ENCODE measurements around the gene SVIL. TPM values are rescaled to one million over a fixed set of nuclear protein-coding genes. Genes with fewer than 3 reads are reported as not detected.

SVIL gene
- total RNA-seq, 4 donors from 2014 or later, result 24.0 to 82.2 (median 49.7) TPM

DNA sequence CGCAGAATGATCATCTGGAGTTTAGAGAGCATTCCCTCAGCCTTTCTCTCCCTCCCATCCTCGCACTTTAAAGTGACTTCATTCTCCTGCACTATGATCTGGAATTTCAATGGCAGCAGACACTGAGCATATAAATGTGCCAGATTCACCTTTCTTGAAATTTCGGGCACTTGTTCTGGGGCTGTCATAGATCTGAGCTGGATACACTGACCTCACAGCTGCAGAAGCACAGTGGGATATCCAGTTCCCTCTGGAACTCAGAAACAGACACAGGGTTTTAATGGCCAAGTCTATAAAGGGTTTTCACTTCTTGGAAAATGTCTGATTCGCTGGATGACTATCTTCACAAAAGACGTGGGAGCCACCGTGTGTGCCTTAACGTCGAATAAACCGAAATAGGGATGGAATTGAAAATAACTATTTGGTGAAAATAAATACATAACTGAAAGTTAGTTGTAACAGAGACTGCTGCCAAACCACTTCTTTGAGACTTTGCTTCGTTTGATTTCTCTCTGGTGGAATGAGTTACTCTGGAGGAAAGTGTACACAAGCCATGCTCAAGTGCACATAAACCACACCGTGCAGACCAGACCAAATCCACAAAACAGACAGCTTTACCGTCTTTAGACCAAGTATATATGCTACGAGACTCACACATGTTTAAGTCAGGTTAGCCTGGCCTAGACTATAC, 126.1 kb downstream of the SVIL start:
- TF ChIP-seq, protein P1, sequence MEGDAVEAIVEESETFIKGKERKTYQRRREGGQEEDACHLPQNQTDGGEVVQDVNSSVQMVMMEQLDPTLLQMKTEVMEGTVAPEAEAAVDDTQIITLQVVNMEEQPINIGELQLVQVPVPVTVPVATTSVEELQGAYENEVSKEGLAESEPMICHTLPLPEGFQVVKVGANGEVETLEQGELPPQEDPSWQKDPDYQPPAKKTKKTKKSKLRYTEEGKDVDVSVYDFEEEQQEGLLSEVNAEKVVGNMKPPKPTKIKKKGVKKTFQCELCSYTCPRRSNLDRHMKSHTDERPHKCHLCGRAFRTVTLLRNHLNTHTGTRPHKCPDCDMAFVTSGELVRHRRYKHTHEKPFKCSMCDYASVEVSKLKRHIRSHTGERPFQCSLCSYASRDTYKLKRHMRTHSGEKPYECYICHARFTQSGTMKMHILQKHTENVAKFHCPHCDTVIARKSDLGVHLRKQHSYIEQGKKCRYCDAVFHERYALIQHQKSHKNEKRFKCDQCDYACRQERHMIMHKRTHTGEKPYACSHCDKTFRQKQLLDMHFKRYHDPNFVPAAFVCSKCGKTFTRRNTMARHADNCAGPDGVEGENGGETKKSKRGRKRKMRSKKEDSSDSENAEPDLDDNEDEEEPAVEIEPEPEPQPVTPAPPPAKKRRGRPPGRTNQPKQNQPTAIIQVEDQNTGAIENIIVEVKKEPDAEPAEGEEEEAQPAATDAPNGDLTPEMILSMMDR (IDR thresholded peaks at IDR 0.05; ENCODE audit: low read depth), result no peak

DNA sequence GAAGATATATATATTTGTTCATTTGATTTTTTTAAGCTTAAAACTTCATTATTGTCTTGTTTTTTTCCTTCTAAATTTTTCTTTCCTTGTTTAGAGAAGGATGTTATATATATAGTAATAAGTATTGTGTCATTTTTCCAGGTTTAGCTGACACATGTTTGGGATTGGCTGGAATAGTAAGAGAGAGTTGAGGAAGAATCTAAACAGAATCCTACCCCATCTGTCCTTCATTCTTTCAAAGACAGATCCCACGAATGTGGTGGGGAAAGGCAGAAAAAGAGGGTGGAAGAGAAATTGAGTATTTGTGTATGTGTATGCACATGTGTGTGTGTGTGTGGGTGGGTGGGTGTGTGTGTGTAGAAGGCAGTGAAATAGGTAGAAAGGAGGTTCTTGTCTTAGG, 132.4 kb downstream of the SVIL start:
- TF ChIP-seq, protein P1 (IDR thresholded peaks at IDR 0.05; ENCODE audit: low read depth), result no peak

DNA sequence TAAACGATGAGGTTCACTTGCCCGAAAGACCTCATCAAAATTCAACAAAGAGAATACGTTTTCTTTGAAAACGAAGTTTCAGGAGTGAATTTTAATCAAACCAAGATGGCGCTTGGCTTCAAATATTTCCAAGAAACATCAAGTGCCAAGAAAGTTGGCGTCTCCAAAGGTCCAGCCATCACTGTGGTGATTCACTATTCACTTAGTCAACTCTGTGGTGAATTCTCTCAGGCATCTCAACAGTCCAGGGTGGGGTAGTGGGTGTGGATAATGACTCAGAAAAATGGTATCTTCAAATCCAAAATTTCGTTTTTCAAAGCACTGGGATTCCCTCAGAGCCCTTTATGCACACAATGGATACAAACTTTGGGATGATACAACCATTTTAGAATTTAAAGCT, 133.1 kb downstream of the SVIL start:
- TF ChIP-seq, protein P1 (IDR thresholded peaks at IDR 0.05; ENCODE audit: low read depth), result no peak

DNA sequence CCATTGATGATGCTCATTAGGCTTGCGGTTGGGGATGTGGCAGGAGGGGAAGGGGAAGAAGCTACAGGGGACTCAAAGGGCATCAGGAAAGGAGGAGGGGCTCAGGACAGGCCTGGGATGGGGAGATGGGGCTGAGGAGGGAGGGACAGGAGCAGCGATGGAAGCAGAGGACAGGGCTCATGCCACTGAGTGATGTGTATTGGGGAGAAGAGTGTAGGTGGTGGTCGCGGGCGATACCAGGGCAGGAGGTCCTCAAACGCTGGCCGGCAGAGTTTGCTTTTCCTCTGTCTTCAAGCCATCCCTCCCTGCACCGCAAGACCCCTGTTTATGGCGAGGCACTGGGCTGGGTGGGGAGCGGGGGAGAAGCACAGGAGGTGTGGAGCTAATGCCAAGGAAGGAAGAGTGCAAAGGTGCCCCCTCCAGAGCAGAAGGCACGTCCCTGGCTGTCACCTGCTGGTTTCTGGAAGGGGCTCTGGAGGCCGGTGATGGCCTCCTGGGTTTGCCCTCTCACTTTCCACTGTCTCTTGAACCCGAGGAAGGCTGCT, 134.7 kb downstream of the SVIL start:
- TF ChIP-seq, protein P1 (IDR thresholded peaks at IDR 0.05; ENCODE audit: low read depth), result no peak

DNA sequence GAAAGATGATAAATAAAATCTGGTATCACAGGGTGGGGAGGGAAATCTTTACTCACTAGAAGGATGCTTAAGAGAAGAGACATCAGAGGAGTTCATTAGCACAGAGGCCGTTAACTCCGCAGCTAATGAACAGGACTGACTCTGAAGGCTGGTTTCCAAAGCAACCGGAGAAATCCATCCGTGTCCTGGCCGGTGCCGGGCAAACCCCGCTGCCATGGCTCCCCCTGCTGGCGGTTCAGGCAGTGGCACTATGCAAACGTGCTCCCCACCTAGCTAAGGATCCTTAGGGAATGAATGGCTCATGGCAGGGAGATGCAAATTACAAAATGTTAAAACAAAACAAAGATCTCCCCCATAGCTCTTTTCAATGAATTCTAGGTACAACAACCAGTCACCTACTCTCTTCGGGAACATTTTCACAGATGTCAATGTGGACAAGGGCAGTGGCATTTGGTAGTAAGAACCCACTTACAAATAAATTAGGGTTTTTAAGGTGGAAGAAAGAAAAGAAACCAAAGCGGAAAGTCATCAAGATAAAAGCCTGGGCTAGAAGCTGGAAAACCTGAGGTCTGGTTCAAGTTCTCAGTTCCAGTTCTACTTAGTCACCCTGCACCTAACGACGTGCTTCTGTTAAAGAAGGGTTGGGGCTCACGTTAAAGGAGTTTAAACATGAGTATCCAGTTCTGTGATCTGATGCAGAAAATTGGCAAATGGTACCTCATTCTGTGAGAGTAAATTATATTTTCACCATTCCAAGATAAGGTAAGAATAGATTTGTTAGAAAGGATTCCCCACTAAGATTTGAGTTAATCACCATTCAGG, 138.2 kb downstream of the SVIL start:
- TF ChIP-seq, protein P1 (IDR thresholded peaks at IDR 0.05; ENCODE audit: low read depth), result no peak

DNA sequence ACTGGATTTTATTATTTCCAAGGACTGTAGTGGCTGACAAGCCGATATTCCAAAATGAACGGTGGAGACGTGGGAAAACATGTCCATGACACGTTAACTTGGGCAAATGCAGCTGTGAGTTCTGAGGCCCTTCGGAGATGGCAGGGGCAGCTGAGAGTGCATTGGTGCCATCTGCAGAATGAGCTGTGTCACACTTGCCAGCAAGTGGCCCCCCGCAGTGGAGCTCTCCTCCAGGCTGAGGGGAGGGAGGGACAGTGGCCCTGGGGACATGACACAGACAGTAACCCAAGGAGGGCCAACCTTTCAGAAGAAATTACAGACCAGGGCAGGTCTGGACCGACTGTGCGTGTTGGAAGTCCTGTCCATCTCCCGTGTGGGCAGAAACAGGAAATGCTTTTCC, 139.4 kb downstream of the SVIL start:
- TF ChIP-seq, protein P1 (IDR thresholded peaks at IDR 0.05; ENCODE audit: low read depth), result no peak

DNA sequence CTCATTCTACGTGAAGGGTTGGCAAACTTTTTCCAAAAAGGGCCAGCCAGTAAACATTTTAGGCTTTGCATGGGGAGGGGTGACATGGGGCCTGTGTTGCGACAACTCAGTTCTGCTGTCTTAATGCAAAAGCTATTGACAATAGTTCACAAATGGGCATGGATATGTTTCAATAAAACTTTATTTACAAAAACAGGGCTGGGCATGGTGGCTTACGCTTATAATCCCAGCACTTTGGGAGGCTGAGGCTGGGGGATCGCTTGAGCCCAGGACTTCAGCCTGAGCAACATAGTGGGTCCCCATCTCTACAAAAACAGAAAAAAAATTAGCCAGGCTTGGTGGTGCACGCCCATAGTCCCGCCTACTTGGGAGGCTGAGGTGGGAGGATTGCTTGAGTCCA, 141.1 kb downstream of the SVIL start:
- TF ChIP-seq, protein P1 (IDR thresholded peaks at IDR 0.05; ENCODE audit: low read depth), result no peak
